Loucy (cell line): ENCODE measurements around the gene EXOC7.

Experiments used
- H2AFZ ChIP-seq: fragments of 200-600 bp; sonication (generic); 2 replicates; pipeline ENCODE4 v1.6.0; 2016; ENCODE audit warnings: antibody characterized with exemption, mild to moderate bottlenecking, low read length, moderate library complexity
- H3F3A ChIP-seq: fragments of 200-600 bp; 2 replicates; pipeline ENCODE4 v1.6.0; 2016; ENCODE audit warnings: antibody characterized with exemption, low read depth, mild to moderate bottlenecking
- H3K27me3 ChIP-seq: fragments of 200-600 bp; sonication (generic); 2 replicates; pipeline ENCODE4 v1.6.1; 2014; ENCODE audit warnings: low read length, mild to moderate bottlenecking; ENCODE audit not compliant: insufficient read depth, poor library complexity, severe bottlenecking
- H3K36me3 ChIP-seq: fragments of 200-600 bp; sonication (generic); 2 replicates; pipeline ENCODE4 v1.6.1; 2016; ENCODE audit warnings: low read length; ENCODE audit not compliant: insufficient read depth
- H3K4me1 ChIP-seq: fragments of 200-600 bp; sonication (generic); 2 replicates; pipeline ENCODE4 v1.5.1; 2014; ENCODE audit warnings: low read length, mild to moderate bottlenecking; ENCODE audit not compliant: insufficient read depth, poor library complexity, severe bottlenecking
- H3K4me2 ChIP-seq: fragments of 200-600 bp; sonication (generic); 2 replicates; pipeline ENCODE4 v1.6.0; 2014; ENCODE audit warnings: antibody characterized with exemption, low read length, low read depth, mild to moderate bottlenecking; ENCODE audit not compliant: poor library complexity, severe bottlenecking
- H3K4me3 ChIP-seq: fragments of 200-600 bp; sonication (generic); 2 replicates; pipeline ENCODE4 v1.5.1; 2014; ENCODE audit warnings: low read length, mild to moderate bottlenecking, mixed read lengths; ENCODE audit not compliant: poor library complexity, severe bottlenecking
- H3K79me2 ChIP-seq: fragments of 200-600 bp; sonication (generic); 2 replicates; pipeline ENCODE4 v1.6.1; 2014; ENCODE audit warnings: low read length; ENCODE audit not compliant: insufficient read depth
- H3K9ac ChIP-seq: fragments of 200-600 bp; sonication (generic); 2 replicates; pipeline ENCODE4 v1.6.0; 2014; ENCODE audit warnings: mild to moderate bottlenecking, low read depth, low read length, moderate library complexity; ENCODE audit not compliant: poor library complexity, severe bottlenecking
- H3K9me2 ChIP-seq: fragments of 200-600 bp; sonication (generic); replicated peaks from 2 replicates; pipeline ENCODE4 v1.6.1; 2016; ENCODE audit warnings: low read depth, low read length, mixed read lengths
- H3K9me3 ChIP-seq: fragments of 200-600 bp; sonication (generic); 2 replicates; pipeline ENCODE4 v1.6.1; 2014; ENCODE audit warnings: mild to moderate bottlenecking, antibody characterized with exemption, low read length, low read depth; ENCODE audit not compliant: insufficient read depth
- H4K20me1 ChIP-seq: fragments of 200-600 bp; sonication (generic); 2 replicates; pipeline ENCODE4 v1.6.0; 2014; ENCODE audit warnings: antibody characterized with exemption, low read length, mild to moderate bottlenecking; ENCODE audit not compliant: insufficient read depth, poor library complexity, severe bottlenecking
- CTCF ChIP-seq: fragments of 200-600 bp; sonication (generic); conservative IDR thresholded peaks from 2 replicates; pipeline ENCODE4 v1.5.1; 2014; ENCODE audit warnings: mild to moderate bottlenecking, antibody characterized with exemption, low read length
- EZH2phosphoT487 ChIP-seq: fragments of 200-600 bp; IDR thresholded peaks from 2 replicates; pipeline ENCODE4 v1.6.1; 2018; ENCODE audit warnings: antibody characterized with exemption, mild to moderate bottlenecking, moderate library complexity, borderline replicate concordance

Gene EXOC7

GRCh38 chr17:76032073-76032779 is 71.4 kb downstream of the EXOC7 start:
- Histone ChIP-seq H3K9me3 (no peaks in the 10 kb centered on the region), H3K4me3 (no peak overlapping the region), H3K9ac (no peak overlapping the region), H3K4me2 (no peak overlapping the region), H3K36me3 (no peaks in the 10 kb centered on the region), H3F3A (peaks cover 5% of the 10 kb centered on the region; the same call in 1 of the 2 replicates), H2AFZ (no peak overlapping the region), H3K79me2 (no peaks in the 10 kb centered on the region), H3K27me3 (no peaks in the 10 kb centered on the region), H3K4me1 (peaks cover 38% of the 10 kb centered on the region), H4K20me1 (no peaks in the 10 kb centered on the region), H3K9me2 (no peaks in the 10 kb centered on the region)
- no peak for TF ChIP-seq EZH2phosphoT487
- peak; percentile 50 for TF ChIP-seq CTCF
